ENCODE results near the gene CCDC12.

CCDC12 gene

GRCh38 chr3:46888705-46889104 is 87.8 kb downstream of the CCDC12 start:
- no peak for FAIRE-seq

GRCh38 chr3:46887980-46888494 is 88.5 kb downstream of the CCDC12 start:
- no peak for FAIRE-seq

GRCh38 chr3:46885612-46886011 is 90.9 kb downstream of the CCDC12 start:
- no peak for FAIRE-seq

GRCh38 chr3:46884929-46885328 is 91.6 kb downstream of the CCDC12 start:
- FAIRE-seq: no peak

- FAIRE-seq: no peak
Measured at GRCh38 chr3:46884427-46884826, 92.1 kb downstream of the CCDC12 start.

GRCh38 chr3:46883830-46884185 is 92.7 kb downstream of the CCDC12 start:
- no peak for FAIRE-seq

- FAIRE-seq: no peak
Measured at GRCh38 chr3:46883054-46883829, 93.3 kb downstream of the CCDC12 start.

GRCh38 chr3:46882377-46883053 is 94.0 kb downstream of the CCDC12 start:
- no peak for FAIRE-seq

- no peak for FAIRE-seq
Measured at GRCh38 chr3:46881596-46882376, 94.8 kb downstream of the CCDC12 start.

- FAIRE-seq: no peak
Measured at GRCh38 chr3:46880884-46881595, 95.5 kb downstream of the CCDC12 start.

- no peak for FAIRE-seq
Measured at GRCh38 chr3:46878781-46879436, 97.6 kb downstream of the CCDC12 start.

GRCh38 chr3:46877406-46878125 is 99.0 kb downstream of the CCDC12 start, which contains the start of gene PTH1R:
TSS of gene PTH1R (plus strand) at chr3:46877721. CDS start at chr3:46883560, 5,839 bp downstream.
- FAIRE-seq: no peak

- no peak for FAIRE-seq
Measured at GRCh38 chr3:46876313-46877300, 99.9 kb downstream of the CCDC12 start.

- no peak for FAIRE-seq
Measured at GRCh38 chr3:46875560-46875959, 101.0 kb downstream of the CCDC12 start.

GRCh38 chr3:46874430-46874829 is 102.1 kb downstream of the CCDC12 start:
- FAIRE-seq: no peak

- no peak for FAIRE-seq
Measured at GRCh38 chr3:46873521-46873920, 103.0 kb downstream of the CCDC12 start.

Data from colon (tissue), 2 donors.